ENCODE data around the gene PKD1L1. TPM values are rescaled to one million over a fixed set of nuclear protein-coding genes. Genes with fewer than 3 reads are reported as not detected.

PKD1L1 gene
- total RNA-seq, 4 donors from 2014 or later: 0.07 to 1.7 (median 0.98) TPM

DNA sequence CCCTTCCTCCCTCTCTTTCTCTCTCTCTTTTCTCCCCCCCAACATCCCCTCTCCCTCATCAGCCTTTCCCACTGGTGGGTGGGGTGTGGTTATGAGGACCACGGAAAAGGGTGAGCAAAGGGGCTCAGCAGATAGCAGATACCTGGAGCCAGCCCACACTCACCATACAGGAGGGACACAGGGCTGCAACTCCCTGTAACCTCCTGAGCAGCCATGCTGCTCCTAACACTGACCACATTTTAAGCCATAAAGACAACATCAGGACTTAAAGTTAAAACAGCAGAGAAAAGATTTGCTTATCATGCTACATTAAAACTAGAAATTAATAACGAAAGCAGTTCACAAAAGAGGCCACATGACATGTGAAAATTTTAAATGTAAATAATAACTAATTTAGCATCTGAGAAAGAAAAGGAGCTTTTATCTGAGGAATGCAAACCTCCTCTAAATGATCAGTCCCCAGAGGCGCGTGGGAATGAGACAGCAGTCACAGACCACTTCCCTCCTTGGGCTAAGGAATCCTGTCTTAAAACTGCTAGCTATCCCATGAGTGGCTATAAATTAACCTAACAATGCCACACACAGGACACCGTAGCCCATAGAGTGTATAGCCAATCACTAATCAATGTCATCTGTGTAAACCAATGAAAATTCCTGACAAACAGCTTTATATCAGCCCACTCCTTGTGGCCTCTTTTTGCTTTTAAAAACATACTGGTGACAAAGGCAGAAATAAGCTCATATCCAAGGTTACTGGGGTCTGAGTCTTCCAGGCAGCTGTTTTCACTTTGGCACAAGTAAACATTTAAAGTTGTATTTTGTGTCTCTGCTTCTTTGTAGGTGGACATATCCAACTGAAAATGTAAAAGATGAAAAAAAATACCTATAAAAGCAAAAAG lies 33.3 kb downstream of the PKD1L1 start:
- no peaks in the 10 kb centered on the region for H3K36me3 ChIP-seq
- ATAC-seq (no peak), DNase-seq (no peak)
- H3K4me1 ChIP-seq: no peaks in the 10 kb centered on the region
- no peaks in the 10 kb centered on the region for H3K9me3 ChIP-seq
- no peak overlapping the region for H3K4me3 ChIP-seq
- TF ChIP-seq POLR2A (IDR thresholded peaks at IDR 0.05): no peak
- TF ChIP-seq, protein P1, sequence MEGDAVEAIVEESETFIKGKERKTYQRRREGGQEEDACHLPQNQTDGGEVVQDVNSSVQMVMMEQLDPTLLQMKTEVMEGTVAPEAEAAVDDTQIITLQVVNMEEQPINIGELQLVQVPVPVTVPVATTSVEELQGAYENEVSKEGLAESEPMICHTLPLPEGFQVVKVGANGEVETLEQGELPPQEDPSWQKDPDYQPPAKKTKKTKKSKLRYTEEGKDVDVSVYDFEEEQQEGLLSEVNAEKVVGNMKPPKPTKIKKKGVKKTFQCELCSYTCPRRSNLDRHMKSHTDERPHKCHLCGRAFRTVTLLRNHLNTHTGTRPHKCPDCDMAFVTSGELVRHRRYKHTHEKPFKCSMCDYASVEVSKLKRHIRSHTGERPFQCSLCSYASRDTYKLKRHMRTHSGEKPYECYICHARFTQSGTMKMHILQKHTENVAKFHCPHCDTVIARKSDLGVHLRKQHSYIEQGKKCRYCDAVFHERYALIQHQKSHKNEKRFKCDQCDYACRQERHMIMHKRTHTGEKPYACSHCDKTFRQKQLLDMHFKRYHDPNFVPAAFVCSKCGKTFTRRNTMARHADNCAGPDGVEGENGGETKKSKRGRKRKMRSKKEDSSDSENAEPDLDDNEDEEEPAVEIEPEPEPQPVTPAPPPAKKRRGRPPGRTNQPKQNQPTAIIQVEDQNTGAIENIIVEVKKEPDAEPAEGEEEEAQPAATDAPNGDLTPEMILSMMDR (IDR thresholded peaks at IDR 0.05 in 4 of 5, conservative IDR thresholded peaks at IDR 0.05 in 1 of 5): no peak
- intact Hi-C loops (cut with DNase I; ENCODE audit: low total_unique reads) (no loop called here), in situ Hi-C loops (cut with MboI; ENCODE audit: low sequenced_read_pairs in 4 of 4) (no loop called here)
- no peak overlapping the region for H3K27ac ChIP-seq
- no peaks in the 10 kb centered on the region for H3K27me3 ChIP-seq

- intact Hi-C loops (cut with DNase I; ENCODE audit: low total_unique reads): no loop called here
- Histone ChIP-seq H3K4me3 (no peak overlapping the region), H3K27me3 (no peaks in the 10 kb centered on the region), H3K36me3 (no peaks in the 10 kb centered on the region), H3K4me1 (no peaks in the 10 kb centered on the region), H3K27ac (no peak overlapping the region), H3K9me3 (no peaks in the 10 kb centered on the region)
- DNase-seq (no peak), ATAC-seq (no peak)
- TF ChIP-seq, protein P1 (IDR thresholded peaks at IDR 0.05 in 4 of 5, conservative IDR thresholded peaks at IDR 0.05 in 1 of 5): no peak
- TF ChIP-seq POLR2A (IDR thresholded peaks at IDR 0.05): no peak
- in situ Hi-C loops (cut with MboI; ENCODE audit: low sequenced_read_pairs in 4 of 4): no loop called here
Observed at GRCh38 chr7:47912332-47912731, 35.9 kb downstream of the PKD1L1 start.

DNA sequence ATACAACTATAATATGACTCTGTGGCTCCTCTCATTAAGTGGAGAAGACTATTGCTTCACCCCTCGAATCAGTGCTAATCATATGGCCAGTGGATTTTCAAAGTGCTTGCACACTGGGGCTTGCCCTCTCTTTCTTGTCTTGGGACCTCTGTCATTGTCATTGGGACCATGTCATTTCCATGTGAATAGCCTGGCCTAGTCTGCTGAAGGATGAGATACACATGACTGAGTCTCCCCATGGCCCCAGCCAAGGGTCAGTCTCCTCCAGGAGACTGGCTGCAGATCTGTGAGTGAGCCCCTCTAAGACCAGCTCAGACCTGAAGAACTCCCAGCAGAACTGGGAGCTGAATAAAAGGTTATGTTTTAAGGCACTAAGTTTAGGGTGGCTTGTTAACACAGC lies 39.5 kb downstream of the PKD1L1 start:
- TF ChIP-seq, protein P1 (IDR thresholded peaks at IDR 0.05 in 4 of 5, conservative IDR thresholded peaks at IDR 0.05 in 1 of 5): no peak
- TF ChIP-seq POLR2A (IDR thresholded peaks at IDR 0.05): no peak
- H3K27ac ChIP-seq: no peak overlapping the region
- H3K4me1 ChIP-seq: no peaks in the 10 kb centered on the region
- intact Hi-C loops (cut with DNase I; ENCODE audit: low total_unique reads) (no loop called here), in situ Hi-C loops (cut with MboI; ENCODE audit: low sequenced_read_pairs in 4 of 4) (no loop called here)
- no peaks in the 10 kb centered on the region for H3K36me3 ChIP-seq
- H3K27me3 ChIP-seq: no peaks in the 10 kb centered on the region
- no peak overlapping the region for H3K4me3 ChIP-seq
- no peak for DNase-seq
- no peak for ATAC-seq
- no peaks in the 10 kb centered on the region for H3K9me3 ChIP-seq

DNA sequence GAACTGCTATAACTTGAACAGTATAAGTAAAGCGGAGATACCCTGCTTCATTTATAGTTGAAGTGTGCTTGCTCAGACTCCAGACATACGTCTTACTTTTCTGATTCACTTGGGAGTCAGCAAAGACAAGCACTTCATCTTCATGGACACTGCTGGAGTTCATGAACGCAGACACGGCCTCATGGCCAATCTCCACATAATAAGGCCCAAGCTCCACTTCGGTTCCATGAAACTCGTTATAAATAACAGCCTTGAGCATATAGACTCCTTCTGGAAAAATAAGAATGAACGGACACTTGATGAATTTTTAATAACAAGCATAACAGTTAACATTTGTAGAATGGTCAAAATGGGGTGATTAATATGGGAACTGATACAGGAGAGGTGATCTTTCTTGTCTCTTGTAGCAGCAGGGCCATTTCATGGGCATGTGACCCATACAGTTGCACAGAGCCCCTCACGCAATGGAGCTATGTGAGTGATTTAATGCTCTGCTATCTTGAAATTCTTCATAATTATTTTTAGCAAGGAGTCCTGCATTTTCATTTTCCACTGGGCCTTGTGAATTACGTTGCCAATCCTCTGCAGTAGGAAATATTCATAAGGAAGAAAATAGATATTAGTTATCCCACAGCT lies 40.2 kb downstream of the PKD1L1 start:
- DNase-seq (no peak), ATAC-seq (no peak)
- H3K27me3 ChIP-seq: no peaks in the 10 kb centered on the region
- intact Hi-C loops (cut with DNase I; ENCODE audit: low total_unique reads): no loop called here
- H3K36me3 ChIP-seq: no peaks in the 10 kb centered on the region
- TF ChIP-seq POLR2A (IDR thresholded peaks at IDR 0.05): no peak
- TF ChIP-seq, protein P1 (IDR thresholded peaks at IDR 0.05 in 4 of 5, conservative IDR thresholded peaks at IDR 0.05 in 1 of 5): no peak
- no peaks in the 10 kb centered on the region for H3K4me1 ChIP-seq
- no peak overlapping the region for H3K27ac ChIP-seq
- in situ Hi-C loops (cut with MboI; ENCODE audit: low sequenced_read_pairs in 4 of 4): no loop called here
- no peak overlapping the region for H3K4me3 ChIP-seq
- H3K9me3 ChIP-seq: no peaks in the 10 kb centered on the region
